ENCODE results near the gene RLBP1.

RLBP1 gene

DNA sequence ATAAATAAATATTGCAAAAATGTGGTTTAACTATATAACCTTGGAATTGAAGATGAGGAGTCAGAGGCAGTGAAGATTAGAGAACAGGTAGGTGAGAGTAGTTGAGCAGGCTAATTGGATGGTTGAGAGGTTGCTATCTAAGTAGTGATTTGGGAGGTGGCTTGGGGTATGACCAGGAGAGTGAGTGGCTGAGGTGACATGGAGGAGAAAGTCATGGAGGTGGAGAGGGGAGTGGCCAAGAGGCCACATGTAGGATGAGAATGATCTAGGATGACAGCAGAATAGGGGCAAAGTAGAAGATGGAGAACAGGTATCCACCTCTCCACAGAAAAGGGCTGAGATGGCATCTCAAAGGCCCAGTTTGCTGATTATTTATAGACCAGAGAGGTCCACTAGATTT lies 10.5 kb upstream of the RLBP1 start:
- H3K27ac ChIP-seq = no peak overlapping the region
- no peak for TF ChIP-seq CTCF (IDR thresholded peaks at IDR 0.05)
- TF ChIP-seq ZFX (IDR thresholded peaks at IDR 0.05; ENCODE audit: borderline replicate concordance) = no peak

- no peak overlapping the region for H3K27ac ChIP-seq
- TF ChIP-seq CTCF (IDR thresholded peaks at IDR 0.05) = no peak
- no peak for TF ChIP-seq ZFX (IDR thresholded peaks at IDR 0.05; ENCODE audit: borderline replicate concordance)
Measured at GRCh38 chr15:89230277-89230676, 8.9 kb upstream of the RLBP1 start.

DNA sequence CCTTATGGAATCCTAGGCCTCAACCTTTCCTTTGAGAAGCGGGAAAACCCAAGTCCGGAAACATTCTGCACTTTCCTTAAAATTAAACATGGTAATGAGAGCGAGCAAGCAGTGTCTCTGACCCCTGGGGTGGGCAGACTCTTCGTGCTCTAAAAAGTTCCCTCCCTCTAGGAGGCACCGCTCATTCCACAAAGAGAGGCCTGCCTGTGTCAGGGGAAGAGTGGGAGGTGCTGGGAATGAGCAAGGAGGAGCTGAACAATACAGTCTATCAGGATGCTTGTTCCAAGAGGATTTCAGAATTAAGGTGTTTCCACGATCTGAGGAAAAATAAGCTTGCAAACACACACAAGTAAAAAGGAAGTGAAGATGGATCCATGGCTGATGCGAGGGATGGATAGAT lies 6.0 kb upstream of the RLBP1 start:
- H3K27ac ChIP-seq = no peak overlapping the region
- TF ChIP-seq CTCF (IDR thresholded peaks at IDR 0.05) (no peak), ZFX (IDR thresholded peaks at IDR 0.05; ENCODE audit: borderline replicate concordance) (no peak)

GRCh38 chr15:89226359-89227221 lies 5.2 kb upstream of the RLBP1 start:
- no peak overlapping the region for H3K27ac ChIP-seq
- TF ChIP-seq ZFX (IDR thresholded peaks at IDR 0.05; ENCODE audit: borderline replicate concordance) = no peak
- TF ChIP-seq CTCF (IDR thresholded peaks at IDR 0.05) = no peak

GRCh38 chr15:89225588-89225987 lies 4.2 kb upstream of the RLBP1 start:
- TF ChIP-seq ZFX (IDR thresholded peaks at IDR 0.05; ENCODE audit: borderline replicate concordance) (no peak), CTCF (IDR thresholded peaks at IDR 0.05) (no peak)
- H3K27ac ChIP-seq = no peak overlapping the region

- no peak overlapping the region for H3K27ac ChIP-seq
- TF ChIP-seq ZFX (IDR thresholded peaks at IDR 0.05; ENCODE audit: borderline replicate concordance) (no peak), CTCF (IDR thresholded peaks at IDR 0.05) (no peak)
Measured at GRCh38 chr15:89218531-89218930, 2.8 kb downstream of the RLBP1 start.

- no peak overlapping the region for H3K27ac ChIP-seq
- TF ChIP-seq ZFX (IDR thresholded peaks at IDR 0.05; ENCODE audit: borderline replicate concordance) (no peak), CTCF (IDR thresholded peaks at IDR 0.05) (no peak)
Measured at GRCh38 chr15:89217686-89218376, 3.5 kb downstream of the RLBP1 start.
